GM23248 (cell line): ENCODE data around the gene SP110.

Experiments used
- EZH2 ChIP-seq: fragments of 200-600 bp; sonication (generic); IDR thresholded peaks from 2 replicates; pipeline ENCODE4 v1.6.1; 2018; ENCODE audit warnings: antibody characterized with exemption, mild to moderate bottlenecking; ENCODE audit not compliant: insufficient read depth, poor library complexity, severe bottlenecking
- EZH2phosphoT487 ChIP-seq: fragments of 200-600 bp; sonication (generic); IDR thresholded peaks from 2 replicates; pipeline ENCODE4 v1.6.1; 2018; ENCODE audit warnings: antibody characterized with exemption, moderate library complexity, mild to moderate bottlenecking, low read depth; ENCODE audit not compliant: insufficient read depth

- TF ChIP-seq EZH2, result no peak
- no peak for TF ChIP-seq EZH2phosphoT487
These were observed 90.4 kb downstream of the SP110 start for GRCh38 chr2:230129343-230129742.
